Panc1 (cell line): Measurements from ENCODE around the gene TGIF2. TPM values are rescaled to one million over a fixed set of nuclear protein-coding genes. Genes with fewer than 3 reads are reported as not detected.
"Not testable (repeated sequence)": the region's sequence is repeated elsewhere in the genome, so short reads cannot be mapped to it uniquely, and the experiment has no call there.

ENCODE experiments used
- ATAC-seq: fragments of 200-7000 bp; cut with Tn5 transposase; 2 replicates; pipeline ENCODE4 v1.9.1; 2020; ENCODE audit warnings: mild to moderate bottlenecking, moderate library complexity
- BruUV-seq: library from RNA; stranded (reverse); fragments of 400-500 nt; replicated peaks from 2 replicates; lab custom pipeline; 2021; lab: Mats Ljungman, UMichigan
- CTCF ChIA-PET: fragments of 300-600 bp; sonication (Branson Sonifier 250); formaldehyde crosslinking; loops from one replicate; lab custom pipeline; 2022; ENCODE audit warnings: antibody characterized with exemption; lab: Charles Lee
- POLR2A ChIA-PET: fragments of 300-600 bp; sonication (Branson Sonifier 250); formaldehyde crosslinking; loops from one replicate; lab custom pipeline; 2022; ENCODE audit warnings: antibody characterized with exemption; lab: Charles Lee
- DNase-seq: peaks from one replicate; pipeline ENCODE4 v3.0.0-alpha.2; 2010; ENCODE audit warnings: low read depth, low spot score
- H3K27ac ChIP-seq: 2 replicates; pipeline ENCODE4 v1.5.1; 2011; ENCODE audit warnings: mild to moderate bottlenecking, low read length, inconsistent platforms
- H3K27me3 ChIP-seq: fragments of 200-500 bp; sonication (Bioruptor generic); 2 replicates; pipeline ENCODE4 v1.6.0; 2014; ENCODE audit warnings: low read length, inconsistent platforms; ENCODE audit not compliant: control insufficient read depth, insufficient read depth
- H3K36me3 ChIP-seq: fragments of 200-500 bp; sonication (Bioruptor generic); 2 replicates; pipeline ENCODE4 v1.5.1; 2014; ENCODE audit warnings: inconsistent platforms, mild to moderate bottlenecking, low read length, moderate library complexity; ENCODE audit not compliant: control insufficient read depth, insufficient read depth
- H3K4me1 ChIP-seq: 2 replicates; pipeline ENCODE4 v1.5.1; 2011; ENCODE audit warnings: inconsistent platforms, mild to moderate bottlenecking, low read length, moderate library complexity; ENCODE audit not compliant: control insufficient read depth, insufficient read depth
- H3K4me3 ChIP-seq, 2 experiments: 2 replicates each; pipeline ENCODE4 v1.5.1; 2011 to 2012; ENCODE audit warnings: low read depth in 2 of 2, low read length in 2 of 2, mild to moderate bottlenecking in 2 of 2, inconsistent platforms in 1 of 2, moderate library complexity in 1 of 2
- H3K9me3 ChIP-seq: fragments of 200-500 bp; sonication (Bioruptor generic); 2 replicates; pipeline ENCODE4 v1.5.1; 2014; ENCODE audit warnings: low read depth, mild to moderate bottlenecking, inconsistent platforms, low read length, moderate library complexity; ENCODE audit not compliant: control insufficient read depth, insufficient read depth
- POLR2AphosphoS5 ChIP-seq: IDR thresholded peaks from 2 replicates; pipeline ENCODE4 v1.6.1; 2012; ENCODE audit warnings: mild to moderate bottlenecking, low read depth, low read length, moderate library complexity
- SIN3A ChIP-seq: IDR thresholded peaks from 2 replicates; pipeline ENCODE4 v1.6.1; 2012; ENCODE audit warnings: low read depth, mild to moderate bottlenecking, low read length, moderate library complexity, borderline replicate concordance; ENCODE audit not compliant: insufficient read depth
- TCF7L2 ChIP-seq: IDR thresholded peaks from 2 replicates; pipeline ENCODE4 v1.6.1; 2011; ENCODE audit warnings: mild to moderate bottlenecking, low read depth, low read length, inconsistent platforms
- in situ Hi-C: cut with HindIII; loops from 2 replicates; pipeline ENCODE4 v1.10.0; 2016; ENCODE audit warnings: low sequenced_read_pairs, low pct_unique_long_range_greater_than_20kb
- intact Hi-C: fragments of 100-400 bp; cut with micrococcal nuclease; formaldehyde crosslinking; loops from one replicate; pipeline ENCODE4 v1.10.0; 2022; ENCODE audit not compliant: unreplicated experiment
- total RNA-seq: library from RNA; stranded (reverse); gene quantifications from one replicate; pipeline ENCODE4 v1.2.1, GENCODE V29; 2021; ENCODE audit not compliant: unreplicated experiment
- TF ChIP-seq, protein P1 (sequence below), 2 experiments: IDR thresholded peaks; 2 replicates each; pipeline ENCODE4 v1.6.1; 2011 to 2012; ENCODE audit warnings: low read depth in 2 of 2, control low read depth in 1 of 2, low read length in 1 of 2, mild to moderate bottlenecking in 1 of 2, moderate library complexity in 1 of 2; ENCODE audit not compliant: insufficient read depth in 1 of 2
- TF ChIP-seq, protein P2 (sequence below): fragments of 450-650 bp; IDR thresholded peaks from 2 replicates; pipeline ENCODE4 v1.5.1; 2017; ENCODE audit warnings: mild to moderate bottlenecking

Gene TGIF2
- total RNA-seq, 1 experiment from 2014 or later: 18.0 TPM

DNA sequence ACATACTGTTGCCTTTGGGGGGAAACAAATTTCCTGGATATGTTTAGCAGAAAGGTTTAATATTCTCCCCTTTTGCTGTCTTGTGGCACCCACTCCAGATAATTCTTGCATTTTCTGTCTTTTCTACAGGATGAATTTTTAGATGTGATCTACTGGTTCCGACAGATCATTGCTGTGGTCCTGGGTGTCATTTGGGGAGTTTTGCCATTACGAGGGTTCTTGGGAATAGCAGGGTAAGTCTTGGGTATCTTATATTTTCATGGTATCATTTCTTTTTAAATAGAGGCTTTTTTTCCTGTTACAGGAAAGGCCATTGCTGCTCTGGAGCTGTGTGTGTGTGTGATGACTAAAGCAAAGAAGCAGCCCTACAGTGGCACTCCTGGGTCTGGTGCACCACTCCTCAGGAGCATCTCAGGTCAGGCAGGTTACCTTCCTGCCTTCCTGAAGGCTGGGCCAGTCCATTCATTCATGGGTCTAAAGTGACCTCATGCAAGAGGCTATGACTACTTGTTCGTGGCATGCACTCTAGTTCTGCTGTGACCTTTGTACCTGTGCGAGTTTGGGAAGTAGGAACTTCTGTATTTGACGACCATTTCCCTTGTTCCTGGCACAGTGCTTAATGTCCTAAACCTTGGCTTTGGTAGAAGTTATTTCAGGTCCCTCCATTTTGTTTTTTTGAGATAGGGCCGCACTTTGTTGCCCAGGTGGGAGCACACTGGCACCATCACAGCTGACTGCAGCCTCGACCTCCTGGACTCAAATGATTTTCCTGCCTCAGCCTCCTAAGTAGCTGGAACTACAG lies 34.4 kb downstream of the TGIF2 start:
- ATAC-seq (no peak), DNase-seq (no peak)
- ChIA-PET CTCF (interaction anchor here (0.6 kb wide), 1 partner anchor 18 kb away, joined by 9 read pairs; no protein-coding TSS in a partner anchor), POLR2A (no interaction called here)
- Histone ChIP-seq H3K36me3 (peaks cover 18% of the 10 kb centered on the region; the same call in 1 of the 2 replicates), H3K27ac (no peak overlapping the region), H3K9me3 (no peaks in the 10 kb centered on the region), H3K4me1 (peaks cover 7% of the 10 kb centered on the region; the same call in 1 of the 2 replicates), H3K27me3 (no peaks in the 10 kb centered on the region), H3K4me3 (peak overlapping the region in 1 of 2 experiments; percentile 97; a peak in 2 of 4 replicates)
- BruUV-seq: no TSS peak
- intact Hi-C loops (no loop called here), in situ Hi-C loops (no loop called here)
- TF ChIP-seq, protein P1, sequence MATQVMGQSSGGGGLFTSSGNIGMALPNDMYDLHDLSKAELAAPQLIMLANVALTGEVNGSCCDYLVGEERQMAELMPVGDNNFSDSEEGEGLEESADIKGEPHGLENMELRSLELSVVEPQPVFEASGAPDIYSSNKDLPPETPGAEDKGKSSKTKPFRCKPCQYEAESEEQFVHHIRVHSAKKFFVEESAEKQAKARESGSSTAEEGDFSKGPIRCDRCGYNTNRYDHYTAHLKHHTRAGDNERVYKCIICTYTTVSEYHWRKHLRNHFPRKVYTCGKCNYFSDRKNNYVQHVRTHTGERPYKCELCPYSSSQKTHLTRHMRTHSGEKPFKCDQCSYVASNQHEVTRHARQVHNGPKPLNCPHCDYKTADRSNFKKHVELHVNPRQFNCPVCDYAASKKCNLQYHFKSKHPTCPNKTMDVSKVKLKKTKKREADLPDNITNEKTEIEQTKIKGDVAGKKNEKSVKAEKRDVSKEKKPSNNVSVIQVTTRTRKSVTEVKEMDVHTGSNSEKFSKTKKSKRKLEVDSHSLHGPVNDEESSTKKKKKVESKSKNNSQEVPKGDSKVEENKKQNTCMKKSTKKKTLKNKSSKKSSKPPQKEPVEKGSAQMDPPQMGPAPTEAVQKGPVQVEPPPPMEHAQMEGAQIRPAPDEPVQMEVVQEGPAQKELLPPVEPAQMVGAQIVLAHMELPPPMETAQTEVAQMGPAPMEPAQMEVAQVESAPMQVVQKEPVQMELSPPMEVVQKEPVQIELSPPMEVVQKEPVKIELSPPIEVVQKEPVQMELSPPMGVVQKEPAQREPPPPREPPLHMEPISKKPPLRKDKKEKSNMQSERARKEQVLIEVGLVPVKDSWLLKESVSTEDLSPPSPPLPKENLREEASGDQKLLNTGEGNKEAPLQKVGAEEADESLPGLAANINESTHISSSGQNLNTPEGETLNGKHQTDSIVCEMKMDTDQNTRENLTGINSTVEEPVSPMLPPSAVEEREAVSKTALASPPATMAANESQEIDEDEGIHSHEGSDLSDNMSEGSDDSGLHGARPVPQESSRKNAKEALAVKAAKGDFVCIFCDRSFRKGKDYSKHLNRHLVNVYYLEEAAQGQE (IDR thresholded peaks at IDR 0.05; ENCODE audit: insufficient read depth in 1 of 2, low read depth in 2 of 2, low read length in 1 of 2): no peak
- TF ChIP-seq, protein P2, sequence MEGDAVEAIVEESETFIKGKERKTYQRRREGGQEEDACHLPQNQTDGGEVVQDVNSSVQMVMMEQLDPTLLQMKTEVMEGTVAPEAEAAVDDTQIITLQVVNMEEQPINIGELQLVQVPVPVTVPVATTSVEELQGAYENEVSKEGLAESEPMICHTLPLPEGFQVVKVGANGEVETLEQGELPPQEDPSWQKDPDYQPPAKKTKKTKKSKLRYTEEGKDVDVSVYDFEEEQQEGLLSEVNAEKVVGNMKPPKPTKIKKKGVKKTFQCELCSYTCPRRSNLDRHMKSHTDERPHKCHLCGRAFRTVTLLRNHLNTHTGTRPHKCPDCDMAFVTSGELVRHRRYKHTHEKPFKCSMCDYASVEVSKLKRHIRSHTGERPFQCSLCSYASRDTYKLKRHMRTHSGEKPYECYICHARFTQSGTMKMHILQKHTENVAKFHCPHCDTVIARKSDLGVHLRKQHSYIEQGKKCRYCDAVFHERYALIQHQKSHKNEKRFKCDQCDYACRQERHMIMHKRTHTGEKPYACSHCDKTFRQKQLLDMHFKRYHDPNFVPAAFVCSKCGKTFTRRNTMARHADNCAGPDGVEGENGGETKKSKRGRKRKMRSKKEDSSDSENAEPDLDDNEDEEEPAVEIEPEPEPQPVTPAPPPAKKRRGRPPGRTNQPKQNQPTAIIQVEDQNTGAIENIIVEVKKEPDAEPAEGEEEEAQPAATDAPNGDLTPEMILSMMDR: no peak
- TF ChIP-seq TCF7L2 (no peak), POLR2AphosphoS5 (no peak), SIN3A (no peak)

DNA sequence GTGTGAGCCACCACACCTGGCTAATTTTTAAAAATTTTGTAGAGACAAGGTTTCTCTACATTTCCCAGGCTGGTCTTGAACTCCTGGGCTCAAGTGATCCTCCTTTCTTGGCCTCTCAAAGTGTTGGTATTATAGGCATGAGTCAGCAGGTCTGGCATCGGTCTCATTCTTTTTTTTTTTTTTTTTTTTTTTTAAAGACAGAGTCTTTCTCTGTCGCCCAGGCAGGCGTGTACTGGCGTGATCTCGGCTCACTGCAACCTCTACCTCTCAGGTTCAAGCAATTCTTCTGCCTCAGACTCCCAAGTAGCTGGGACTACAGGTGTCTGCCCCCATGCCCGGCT lies 35.0 kb downstream of the TGIF2 start:
- ATAC-seq, H3K27me3 ChIP-seq, intact Hi-C loops, in situ Hi-C loops, H3K4me3 ChIP-seq, H3K9me3 ChIP-seq, H3K27ac ChIP-seq, BruUV-seq, POLR2A ChIA-PET, H3K4me1 ChIP-seq, DNase-seq: not testable (repeated sequence)
- CTCF ChIA-PET: interaction anchor here (0.6 kb wide), 1 partner anchor 18 kb away, joined by 9 read pairs; no protein-coding TSS in a partner anchor
- peaks cover 20% of the 10 kb centered on the region; the same call in 1 of the 2 replicates for H3K36me3 ChIP-seq

DNA sequence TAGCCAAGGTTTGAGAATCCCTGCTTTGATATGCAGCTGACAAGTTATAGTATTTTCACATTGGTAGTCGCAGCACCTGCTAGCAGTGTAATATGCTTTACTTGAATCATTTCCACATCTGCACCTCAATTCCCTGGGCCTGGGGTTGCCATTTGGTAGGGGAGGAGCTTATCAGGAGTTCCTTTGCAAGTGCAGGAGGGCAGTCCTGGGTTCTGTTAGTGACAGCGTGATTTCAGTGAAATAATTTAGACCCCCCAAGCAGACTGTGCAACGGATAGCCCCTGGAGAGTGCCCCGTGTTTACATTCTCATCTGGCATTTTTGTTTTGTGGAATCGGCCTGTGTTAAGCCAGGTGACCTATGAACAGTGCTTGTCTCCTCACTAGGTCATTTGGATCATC lies 38.2 kb downstream of the TGIF2 start:
- Histone ChIP-seq H3K27me3 (no peaks in the 10 kb centered on the region), H3K4me1 (peaks cover 5% of the 10 kb centered on the region; the same call in 1 of the 2 replicates), H3K36me3 (peaks cover 14% of the 10 kb centered on the region; the same call in 1 of the 2 replicates), H3K27ac (no peak overlapping the region), H3K4me3 (no peak overlapping the region), H3K9me3 (no peaks in the 10 kb centered on the region)
- CTCF ChIA-PET: interaction anchor here (0.6 to 1.3 kb wide), 2 partner anchors 118 to 310 kb away, joined by 3 read pairs; no protein-coding TSS in a partner anchor
- in situ Hi-C loops (no loop called here), intact Hi-C loops (loop anchor here (5.0 kb wide), 1 partner anchor 141 kb away; no protein-coding TSS in a partner anchor)
- ATAC-seq (no peak), DNase-seq (no peak)
- no peak for TF ChIP-seq SIN3A
- TF ChIP-seq POLR2AphosphoS5: no peak
- TF ChIP-seq TCF7L2: no peak
- TF ChIP-seq, protein P2: no peak
- TF ChIP-seq, protein P1 (IDR thresholded peaks at IDR 0.05; ENCODE audit: insufficient read depth in 1 of 2, low read depth in 2 of 2, low read length in 1 of 2): no peak
- POLR2A ChIA-PET: no interaction called here
- BruUV-seq: no TSS peak
